Fibroblast of lung (primary cell): ENCODE measurements around the gene CFAP45. TPM values are rescaled to one million over a fixed set of nuclear protein-coding genes. Genes with fewer than 3 reads are reported as not detected.

Experiments
- DNase-seq, 2 donors: peaks; one replicate each; pipeline versions ENCODE4 v3.0.0 to v3.0.0-alpha.2; 2010; ENCODE audit warnings: low read depth in 2 of 2
- H2AFZ ChIP-seq: 2 replicates; pipeline ENCODE4 v1.5.1; 2012; ENCODE audit warnings: low read length, control low read depth, inconsistent platforms
- H3K27ac ChIP-seq: 2 replicates; pipeline ENCODE4 v1.5.1; 2011; ENCODE audit warnings: low read length, control low read depth; ENCODE audit not compliant: insufficient read depth
- H3K27me3 ChIP-seq: 2 replicates; pipeline ENCODE4 v1.5.1; 2011; ENCODE audit warnings: mild to moderate bottlenecking, low read length; ENCODE audit not compliant: control insufficient read depth, insufficient read depth
- H3K36me3 ChIP-seq: 2 replicates; pipeline ENCODE4 v1.5.1; 2011; ENCODE audit warnings: low read length; ENCODE audit not compliant: control insufficient read depth, insufficient read depth
- H3K4me1 ChIP-seq: 2 replicates; pipeline ENCODE4 v1.5.1; 2011; ENCODE audit warnings: low read length; ENCODE audit not compliant: control insufficient read depth, insufficient read depth; ENCODE audit errors: extremely low read depth
- H3K4me2 ChIP-seq: 2 replicates; pipeline ENCODE4 v1.5.1; 2011; ENCODE audit warnings: low read length, control low read depth; ENCODE audit not compliant: insufficient read depth; ENCODE audit errors: extremely low read depth
- H3K4me3 ChIP-seq, 4 experiments: fragments of 200-600 bp in 1 of 4; sonication (generic) in 1 of 4; replicated peaks in 1 of 4; 2 replicates each; pipeline ENCODE4 v1.5.1; 2011 to 2016; ENCODE audit warnings: low read length in 4 of 4, low read depth in 3 of 4, mild to moderate bottlenecking in 3 of 4, control low read depth in 2 of 4, inconsistent platforms in 1 of 4, mixed read lengths in 1 of 4; ENCODE audit not compliant: insufficient read depth in 1 of 4; ENCODE audit errors: control extremely low read depth in 1 of 4
- H3K79me2 ChIP-seq: 2 replicates; pipeline ENCODE4 v1.5.1; 2012; ENCODE audit warnings: mild to moderate bottlenecking, low read length, inconsistent platforms; ENCODE audit not compliant: control insufficient read depth, insufficient read depth
- H3K9ac ChIP-seq: 2 replicates; pipeline ENCODE4 v1.5.1; 2011; ENCODE audit warnings: mild to moderate bottlenecking, low read length, control low read depth; ENCODE audit not compliant: insufficient read depth
- H3K9me3 ChIP-seq: 2 replicates; pipeline ENCODE4 v1.5.1; 2012; ENCODE audit warnings: low read depth, low read length; ENCODE audit not compliant: control insufficient read depth, insufficient read depth
- H4K20me1 ChIP-seq: 2 replicates; pipeline ENCODE4 v1.5.1; 2011; ENCODE audit warnings: low read length; ENCODE audit not compliant: control insufficient read depth, insufficient read depth; ENCODE audit errors: extremely low read depth
- CTCF ChIP-seq, 2 donors: IDR thresholded peaks in 1 of 2; conservative IDR thresholded peaks in 1 of 2; 1 replicate in 1 of 2; 2 replicates in 1 of 2; pipeline ENCODE4 v1.5.1; 2011 to 2012; ENCODE audit warnings: low read length in 2 of 2, control low read depth in 1 of 2, inconsistent platforms in 1 of 2, low read depth in 1 of 2, mild to moderate bottlenecking in 1 of 2
- EZH2 ChIP-seq: IDR thresholded peaks from 2 replicates; pipeline ENCODE4 v1.5.1; 2012; ENCODE audit warnings: low read length, control low read depth, mild to moderate bottlenecking; ENCODE audit errors: missing control alignments
- polyA plus RNA-seq, 2 donors: library from polyadenylated mRNA; depleted of rRNA in 1 of 2; stranded (reverse) in 1 of 2; unstranded in 1 of 2; fragments of >200 nt; gene quantifications; 2 replicates each; pipeline ENCODE4 v1.2.1, GENCODE V29; 2011 to 2012; ENCODE audit warnings: missing spikeins in 1 of 2
- total RNA-seq: library from RNA; depleted of rRNA; stranded (reverse); fragments of >200 nt; gene quantifications from 2 replicates; pipeline ENCODE4 v1.2.1, GENCODE V29; 2014

CFAP45 gene
- total and polyA plus RNA-seq, 2 donors (not counting 1 experiment from before 2014, with no cell fraction given): 1.2 to 1.5 TPM

- Histone ChIP-seq H3K4me2 (no peak overlapping the region), H3K27me3 (peaks cover 11% of the 10 kb centered on the region), H3K4me1 (no peaks in the 10 kb centered on the region), H3K27ac (no peak overlapping the region), H4K20me1 (no peaks in the 10 kb centered on the region), H3K36me3 (no peaks in the 10 kb centered on the region), H3K4me3 (no peak overlapping the region), H2AFZ (no peak overlapping the region), H3K9me3 (no peaks in the 10 kb centered on the region), H3K79me2 (no peaks in the 10 kb centered on the region), H3K9ac (no peak overlapping the region)
- no peak for DNase-seq
- no peak for TF ChIP-seq EZH2
- TF ChIP-seq CTCF (conservative IDR thresholded peaks at IDR 0.05 in 1 of 2, IDR thresholded peaks at IDR 0.05 in 1 of 2; ENCODE audit: low read depth in 1 of 2, low read length in 2 of 2): no peak
Observed at GRCh38 chr1:159933347-159933746, 33.4 kb upstream of the CFAP45 start.

- no peaks in the 10 kb centered on the region for H4K20me1 ChIP-seq
- H3K27me3 ChIP-seq: peaks cover 11% of the 10 kb centered on the region
- no peak overlapping the region for H2AFZ ChIP-seq
- peak in 1 of 2 donors; percentile 34 for DNase-seq
- H3K4me2 ChIP-seq: no peak overlapping the region
- no peak overlapping the region for H3K4me3 ChIP-seq
- no peak overlapping the region for H3K27ac ChIP-seq
- TF ChIP-seq EZH2 (no peak), CTCF (conservative IDR thresholded peaks at IDR 0.05 in 1 of 2, IDR thresholded peaks at IDR 0.05 in 1 of 2; ENCODE audit: low read depth in 1 of 2, low read length in 2 of 2) (no peak)
- H3K9me3 ChIP-seq: no peaks in the 10 kb centered on the region
- no peak overlapping the region for H3K9ac ChIP-seq
- no peaks in the 10 kb centered on the region for H3K4me1 ChIP-seq
- H3K79me2 ChIP-seq: no peaks in the 10 kb centered on the region
- H3K36me3 ChIP-seq: no peaks in the 10 kb centered on the region
Observed at GRCh38 chr1:159932296-159933285, 32.6 kb upstream of the CFAP45 start.

DNA sequence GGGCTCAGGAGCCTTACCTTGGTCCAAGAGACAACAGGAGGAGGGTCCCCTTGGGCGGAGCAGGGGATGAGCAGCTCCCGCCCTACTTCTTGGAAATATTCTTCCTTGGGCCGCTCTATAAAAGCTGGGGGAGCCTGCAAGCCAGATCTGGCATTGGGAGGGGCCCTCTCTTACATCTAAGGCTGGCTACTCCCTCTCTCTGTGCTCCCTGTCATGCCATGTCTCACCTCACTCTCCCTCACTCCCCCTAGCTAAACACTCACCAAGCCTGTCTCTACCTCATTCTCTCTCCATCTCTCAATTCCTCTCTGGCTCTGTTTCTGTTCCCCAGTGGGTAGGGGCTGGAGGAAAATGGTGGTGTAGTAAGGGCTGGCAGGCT is 31.8 kb upstream of the CFAP45 start:
- no peaks in the 10 kb centered on the region for H3K4me1 ChIP-seq
- no peak overlapping the region for H2AFZ ChIP-seq
- peaks cover 11% of the 10 kb centered on the region for H3K27me3 ChIP-seq
- no peak for TF ChIP-seq CTCF (conservative IDR thresholded peaks at IDR 0.05 in 1 of 2, IDR thresholded peaks at IDR 0.05 in 1 of 2; ENCODE audit: low read depth in 1 of 2, low read length in 2 of 2)
- TF ChIP-seq EZH2: no peak
- H3K27ac ChIP-seq: no peak overlapping the region
- H3K79me2 ChIP-seq: no peaks in the 10 kb centered on the region
- H3K9me3 ChIP-seq: no peaks in the 10 kb centered on the region
- DNase-seq: no peak
- no peak overlapping the region for H3K4me3 ChIP-seq
- no peaks in the 10 kb centered on the region for H4K20me1 ChIP-seq
- H3K36me3 ChIP-seq: no peaks in the 10 kb centered on the region
- H3K4me2 ChIP-seq: no peak overlapping the region
- no peak overlapping the region for H3K9ac ChIP-seq
